GM12872 (cell line): ENCODE measurements around the gene ANKH.

ENCODE experiments used
- TF ChIP-seq, protein P1 (sequence below): IDR thresholded peaks from 3 replicates; pipeline ENCODE4 v1.5.1; 2011; ENCODE audit warnings: low read depth, mild to moderate bottlenecking, low read length, moderate library complexity; ENCODE audit not compliant: insufficient read depth

ANKH gene

DNA sequence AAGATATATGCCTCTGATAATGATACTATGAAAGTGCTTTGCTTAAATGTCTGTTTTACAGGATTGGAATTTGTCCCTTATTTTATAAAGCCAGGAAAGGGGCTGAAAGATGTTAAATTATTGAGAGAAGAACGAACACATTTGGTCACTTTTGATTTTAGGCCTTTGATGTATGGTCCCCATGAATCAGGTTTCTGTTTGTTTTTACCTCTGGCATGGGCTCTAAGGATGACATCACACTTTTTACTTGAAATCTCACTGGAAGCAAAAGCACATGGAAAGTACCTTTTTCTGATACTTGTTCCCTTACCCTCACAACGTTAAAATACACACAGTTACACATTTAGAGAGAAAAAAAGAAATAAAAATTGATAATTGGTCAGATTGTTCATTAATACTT is 200.2 kb downstream of the ANKH start:
- TF ChIP-seq, protein P1, sequence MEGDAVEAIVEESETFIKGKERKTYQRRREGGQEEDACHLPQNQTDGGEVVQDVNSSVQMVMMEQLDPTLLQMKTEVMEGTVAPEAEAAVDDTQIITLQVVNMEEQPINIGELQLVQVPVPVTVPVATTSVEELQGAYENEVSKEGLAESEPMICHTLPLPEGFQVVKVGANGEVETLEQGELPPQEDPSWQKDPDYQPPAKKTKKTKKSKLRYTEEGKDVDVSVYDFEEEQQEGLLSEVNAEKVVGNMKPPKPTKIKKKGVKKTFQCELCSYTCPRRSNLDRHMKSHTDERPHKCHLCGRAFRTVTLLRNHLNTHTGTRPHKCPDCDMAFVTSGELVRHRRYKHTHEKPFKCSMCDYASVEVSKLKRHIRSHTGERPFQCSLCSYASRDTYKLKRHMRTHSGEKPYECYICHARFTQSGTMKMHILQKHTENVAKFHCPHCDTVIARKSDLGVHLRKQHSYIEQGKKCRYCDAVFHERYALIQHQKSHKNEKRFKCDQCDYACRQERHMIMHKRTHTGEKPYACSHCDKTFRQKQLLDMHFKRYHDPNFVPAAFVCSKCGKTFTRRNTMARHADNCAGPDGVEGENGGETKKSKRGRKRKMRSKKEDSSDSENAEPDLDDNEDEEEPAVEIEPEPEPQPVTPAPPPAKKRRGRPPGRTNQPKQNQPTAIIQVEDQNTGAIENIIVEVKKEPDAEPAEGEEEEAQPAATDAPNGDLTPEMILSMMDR: no peak

DNA sequence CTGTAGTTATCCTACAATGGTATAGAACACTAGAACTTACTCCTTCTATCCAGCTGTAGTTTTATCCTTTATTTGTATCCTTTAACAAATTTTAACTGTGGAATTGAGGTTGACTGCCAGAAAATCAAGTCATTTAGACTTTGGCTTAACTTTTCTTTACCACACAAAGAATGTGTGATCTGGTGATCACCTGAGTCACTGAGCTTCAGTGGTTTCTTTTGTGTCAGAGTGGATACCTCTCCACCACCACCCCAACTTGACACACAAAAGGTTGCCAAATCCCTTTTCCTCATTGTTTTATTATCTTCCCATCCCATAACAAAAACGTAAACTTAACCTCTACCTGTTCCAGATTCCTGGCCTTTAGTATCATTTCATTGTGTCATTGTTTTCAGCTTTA is 201.6 kb downstream of the ANKH start:
- TF ChIP-seq, protein P1: no peak

DNA sequence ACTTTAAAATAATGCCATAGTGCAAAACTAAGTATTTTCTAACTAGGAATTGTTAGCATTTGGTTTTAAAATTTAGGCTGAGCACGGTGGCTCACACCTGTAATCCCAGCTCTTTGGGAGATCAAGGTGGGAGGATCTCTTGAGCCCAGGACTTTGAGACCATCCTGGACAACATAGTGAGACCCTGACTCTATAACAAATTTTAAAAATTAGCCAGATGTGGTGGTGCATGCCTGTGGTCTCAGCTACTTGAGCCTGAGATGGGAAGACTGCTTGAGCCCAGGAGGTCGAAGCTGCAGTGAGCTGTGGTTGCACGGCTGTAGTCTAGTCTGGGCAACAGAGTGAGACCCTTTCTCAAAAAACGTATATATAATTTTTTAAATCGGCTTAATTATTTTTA is 202.2 kb downstream of the ANKH start:
- TF ChIP-seq, protein P1: no peak

DNA sequence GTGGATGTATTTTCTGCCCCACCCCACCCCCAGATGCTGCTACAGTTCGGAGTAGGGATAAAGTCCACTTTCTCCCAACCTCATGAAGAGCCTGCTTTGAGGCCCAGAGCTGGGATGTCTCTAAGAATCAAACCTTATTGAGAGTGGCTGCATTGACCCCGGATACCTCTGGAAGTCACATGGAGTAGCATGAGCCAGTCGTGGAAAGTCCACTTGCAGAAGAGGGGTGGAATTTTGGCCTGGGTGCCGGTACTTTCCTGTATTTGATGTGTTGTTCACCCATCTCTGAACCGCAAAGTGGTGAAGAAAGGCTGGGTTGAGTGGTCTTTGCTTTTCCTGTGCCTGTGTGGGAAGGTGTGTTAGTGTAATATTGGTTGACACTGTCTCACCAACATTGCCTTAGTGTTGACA is 203.4 kb downstream of the ANKH start:
- TF ChIP-seq, protein P1: no peak

DNA sequence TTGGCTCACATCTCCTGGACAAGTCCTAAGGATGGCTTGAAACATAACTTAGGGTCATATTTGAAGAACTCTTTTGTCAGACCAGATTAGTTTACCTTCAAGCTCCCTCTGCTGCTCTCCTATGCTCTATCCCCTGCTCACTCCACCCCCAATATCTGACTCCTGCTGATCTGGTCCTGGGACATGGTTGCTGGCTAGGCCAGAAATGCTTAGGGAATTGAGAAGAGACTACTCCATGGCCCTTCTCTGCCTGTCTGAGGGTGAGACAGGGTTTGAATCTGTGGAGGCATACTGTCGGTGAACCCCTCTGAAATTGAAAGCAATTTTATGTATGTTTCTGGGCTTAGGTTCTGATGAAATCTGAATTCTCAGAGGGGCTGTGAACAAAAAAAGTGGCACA is 203.8 kb downstream of the ANKH start:
- TF ChIP-seq, protein P1: no peak

DNA sequence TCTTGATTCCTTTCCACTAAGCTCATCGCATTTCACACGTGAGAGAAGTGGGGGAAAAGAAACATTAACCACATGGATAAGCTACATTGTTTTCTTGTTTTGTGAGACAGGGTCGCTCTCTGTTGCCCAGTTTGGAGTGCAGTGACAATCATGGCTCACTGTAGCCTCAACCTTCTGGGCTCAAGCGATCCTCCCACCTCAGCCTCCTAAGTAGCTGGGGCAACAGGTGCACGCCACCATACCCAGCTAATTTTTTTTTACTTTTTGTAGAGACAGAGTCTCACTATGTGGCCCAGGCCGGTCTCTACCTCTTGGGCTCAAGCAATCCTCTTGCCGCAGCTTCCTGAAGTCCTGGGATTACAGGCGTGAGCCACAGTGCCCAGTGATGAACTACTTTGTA is 204.3 kb downstream of the ANKH start:
- TF ChIP-seq, protein P1: no peak

DNA sequence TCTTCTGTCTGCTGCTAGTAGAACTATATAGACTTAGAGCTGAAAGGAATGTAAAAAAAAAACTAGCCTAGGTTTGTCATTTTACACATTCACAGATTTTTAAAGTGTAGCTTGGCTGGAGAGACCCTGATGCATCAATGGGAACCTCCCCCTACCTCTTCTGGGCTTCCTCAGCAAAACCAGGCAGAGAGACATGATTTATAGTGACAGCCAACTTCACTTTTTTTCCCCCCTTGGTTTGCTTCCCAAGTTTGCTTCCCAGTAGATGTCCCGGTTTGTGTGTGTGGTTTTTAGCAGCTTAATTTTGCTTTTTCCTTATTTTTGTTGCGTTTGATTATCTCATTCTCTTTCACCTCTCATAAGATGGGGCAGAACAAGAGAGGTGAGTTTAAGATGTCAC is 205.2 kb downstream of the ANKH start:
- TF ChIP-seq, protein P1: no peak

DNA sequence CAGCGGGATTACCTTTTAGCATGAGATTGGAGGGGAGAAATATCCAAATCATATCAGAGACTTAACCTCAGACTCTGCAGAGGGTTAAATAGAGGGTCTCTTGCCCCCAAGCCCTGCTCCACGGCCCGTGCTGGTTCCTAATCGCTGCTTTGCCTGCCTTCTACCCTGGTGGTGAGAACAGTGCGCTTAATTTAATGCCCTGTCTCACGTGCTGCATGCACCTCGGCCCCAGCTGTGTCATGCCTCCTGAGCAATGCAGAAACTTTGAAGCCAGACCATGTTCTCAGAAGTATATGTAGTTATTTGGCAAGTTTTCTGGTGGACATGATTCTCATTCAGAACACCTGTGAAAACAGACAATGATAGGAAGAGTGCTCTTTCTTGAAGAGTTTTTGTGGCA is 205.6 kb downstream of the ANKH start:
- TF ChIP-seq, protein P1: peak; percentile 28; the same call in 1 of the 3 replicates
